K562 (cell line): ENCODE results near the gene SCMH1. TPM values are rescaled to one million over a fixed set of nuclear protein-coding genes. Genes with fewer than 3 reads are reported as not detected.

Source experiments
- BRCA1 ChIP-seq, 2 experiments: fragments of 450-650 bp in 1 of 2; sonication (generic) in 1 of 2; formaldehyde crosslinking in 1 of 2; IDR thresholded peaks; 2 replicates each; pipeline versions ENCODE4 v1.5.0 to v1.6.1; 2017 to 2020; ENCODE audit warnings: mild to moderate bottlenecking in 1 of 2, missing genetic modification reagents in 1 of 2
- COPS2 ChIP-seq: fragments of 450-650 bp; conservative IDR thresholded peaks from 2 replicates; pipeline ENCODE4 v1.6.1; 2016; ENCODE audit warnings: mild to moderate bottlenecking, moderate library complexity
- CTCF ChIP-seq, 3 experiments: IDR thresholded peaks in 2 of 3; conservative IDR thresholded peaks in 1 of 3; 2 replicates each; pipeline ENCODE4 v1.5.1; 2011 to 2012; ENCODE audit warnings: low read length in 3 of 3, mild to moderate bottlenecking in 3 of 3, control low read depth in 2 of 3, improper control_type of control experiment in 1 of 3, inconsistent platforms in 1 of 3, low read depth in 1 of 3, mixed read lengths in 1 of 3, moderate library complexity in 1 of 3; ENCODE audit not compliant: insufficient read depth in 2 of 3
- MEF2A ChIP-seq: IDR thresholded peaks from 2 replicates; pipeline ENCODE4 v1.6.1; 2011; ENCODE audit warnings: low read depth, mild to moderate bottlenecking, low read length, moderate library complexity; ENCODE audit not compliant: control insufficient read depth
- MGA ChIP-seq: fragments of 450-650 bp; IDR thresholded peaks from 2 replicates; pipeline ENCODE4 v1.6.1; 2016; ENCODE audit warnings: mild to moderate bottlenecking, moderate library complexity
- POLR3G ChIP-seq: IDR thresholded peaks from 2 replicates; pipeline ENCODE4 v1.6.1; 2011; ENCODE audit not compliant: insufficient read length, insufficient replicate concordance; ENCODE audit errors: extremely low read depth
- TAF7 ChIP-seq: fragments of 450-650 bp; IDR thresholded peaks from 2 replicates; pipeline ENCODE4 v1.6.1; 2016; ENCODE audit warnings: missing genetic modification characterization, missing compliant biosample characterization
- TAL1 ChIP-seq: fragments of 450-650 bp; IDR thresholded peaks from 2 replicates; pipeline ENCODE4 v1.6.1; 2016; ENCODE audit warnings: mild to moderate bottlenecking
- TCF7 ChIP-seq: sonication (generic); IDR thresholded peaks from 2 replicates; pipeline ENCODE4 v1.6.1; 2016; ENCODE audit warnings: antibody characterized with exemption, borderline replicate concordance
- ZBTB8A ChIP-seq: fragments of 450-650 bp; IDR thresholded peaks from 2 replicates; pipeline ENCODE4 v1.6.1; 2018; ENCODE audit warnings: mild to moderate bottlenecking, moderate library complexity; ENCODE audit not compliant: partially characterized antibody
- ZNF165 ChIP-seq: fragments of 250-450 bp; sonication (Bioruptor Pico); IDR thresholded peaks from 2 replicates; pipeline ENCODE4 v1.4.0; 2020; ENCODE audit warnings: borderline replicate concordance
- polyA plus RNA-seq, 8 experiments: library from polyadenylated mRNA; depleted of rRNA in 4 of 8; stranded (reverse) in 5 of 8; unstranded in 3 of 8; fragments of >200 nt; fragmentation: Nextera tagmentation in 2 of 8; fragmentation: Illumina TruSeq in 1 of 8; extraction: Ambion mirVana in 2 of 8; extraction: Trizol in 1 of 8; gene quantifications; 2 replicates each; pipeline versions ENCODE4 v1.2.1 to v1.2.3, GENCODE V29; 2011 to 2014; ENCODE audit warnings: inconsistent platforms in 1 of 8, missing spikeins in 1 of 8
- total RNA-seq, 7 experiments: library from RNA; depleted of rRNA in 6 of 7; stranded (reverse); fragments of >200 nt in 6 of 7; fragmentation: Illumina TruSeq in 2 of 7; extraction: Trizol in 2 of 7; gene quantifications; 2 replicates each; pipeline versions ENCODE4 v1.2.1 to v1.2.3, GENCODE V29; 2011 to 2021; ENCODE audit warnings: low replicate concordance in 1 of 7

Gene SCMH1
- total and polyA plus RNA-seq, 9 of the 15 experiments (the other 6 are each of a cell fraction or from before 2014, with no cell fraction given), result 8.5 to 37.0 (median 26.8) TPM

- TF ChIP-seq CTCF (IDR thresholded peaks at IDR 0.05 in 2 of 3, conservative IDR thresholded peaks at IDR 0.05 in 1 of 3; ENCODE audit: insufficient read depth in 2 of 3, low read depth in 1 of 3, low read length in 3 of 3), result no peak; a peak in 1 of 6 replicates
- no peak for TF ChIP-seq TAF7
- no peak for TF ChIP-seq ZNF165
- TF ChIP-seq POLR3G, result no peak
- TF ChIP-seq COPS2, result no peak
- TF ChIP-seq ZBTB8A, result no peak
- peak; percentile 20; the same call in 1 of the 2 replicates for TF ChIP-seq MGA
- peak; percentile 51; the same call in 1 of the 2 replicates for TF ChIP-seq TCF7
- no peak for TF ChIP-seq BRCA1 (IDR thresholded peaks at IDR 0.05)
- TF ChIP-seq BRCA1 (CRISPR knock-in tag; IDR thresholded peaks at IDR 0.05), result no peak
- TF ChIP-seq TAL1, result 0 out of 2 replicates have a peak, but pooled peaks have one; percentile 17
- TF ChIP-seq MEF2A, result no peak
These were observed 261.5 kb downstream of the SCMH1 start (continued) for GRCh38 chr1:40980453-40981121.
